Stimulated activated CD4-positive, alpha-beta T cell treated with anti-CD3 and anti-CD28 coated beads, Interleukin-1b, Interleukin-23, amount 100 ng/mL, for 4 hours (primary cell): Measurements from ENCODE around the gene C1QL2.

Experiments
- DNase-seq, 2 donors: peaks; one replicate each; pipeline ENCODE4 v3.0.0-alpha.2; 2020; ENCODE audit warnings: low read depth in 2 of 2

The C1QL2 gene

DNA sequence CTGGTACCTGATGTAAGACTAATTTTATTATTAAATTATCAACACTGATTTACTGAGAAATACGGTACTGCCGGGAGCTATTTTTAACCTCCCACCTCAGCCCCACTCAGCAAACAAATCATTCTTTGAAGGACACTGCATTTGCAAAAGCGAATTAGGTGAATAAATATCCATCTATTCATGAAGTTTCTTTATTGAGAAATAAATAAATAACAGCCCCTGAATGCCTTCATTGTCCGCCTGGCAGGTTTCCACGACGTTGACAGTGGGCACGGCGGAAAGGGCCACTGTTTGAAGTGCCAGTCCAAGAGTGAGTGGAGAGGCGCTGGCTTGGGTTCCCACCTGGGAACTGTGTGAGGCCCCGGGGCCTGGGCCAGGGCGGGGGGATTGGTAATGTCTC is 15.7 kb downstream of the C1QL2 start:
- no peak for DNase-seq

DNA sequence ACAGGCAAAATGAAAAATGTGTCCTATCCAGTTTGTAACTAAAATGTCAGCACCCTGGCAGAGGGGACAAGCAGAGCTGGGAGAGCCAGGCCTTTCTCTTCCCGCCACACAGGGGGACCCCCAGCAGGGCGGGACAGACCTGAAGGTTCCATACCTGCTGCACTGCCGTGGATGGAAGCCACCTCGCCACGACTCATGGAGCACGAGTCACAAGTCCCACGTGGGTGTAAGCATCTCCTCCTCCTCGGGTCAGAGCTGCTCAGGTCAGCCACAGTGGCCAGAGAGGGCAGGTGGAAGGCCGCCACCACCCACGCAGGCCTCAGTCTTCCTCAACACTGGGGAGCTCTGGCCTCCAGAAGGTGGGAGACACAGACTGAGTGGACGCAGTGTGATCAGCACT is 21.0 kb downstream of the C1QL2 start:
- no peak for DNase-seq

- no peak for DNase-seq
Measured at GRCh38 chr2:119136872-119137271, 21.7 kb downstream of the C1QL2 start.

- no peak for DNase-seq
Measured at GRCh38 chr2:119136093-119136492, 22.5 kb downstream of the C1QL2 start.

- no peak for DNase-seq
Measured at GRCh38 chr2:119134775-119135174, 23.8 kb downstream of the C1QL2 start.

DNA sequence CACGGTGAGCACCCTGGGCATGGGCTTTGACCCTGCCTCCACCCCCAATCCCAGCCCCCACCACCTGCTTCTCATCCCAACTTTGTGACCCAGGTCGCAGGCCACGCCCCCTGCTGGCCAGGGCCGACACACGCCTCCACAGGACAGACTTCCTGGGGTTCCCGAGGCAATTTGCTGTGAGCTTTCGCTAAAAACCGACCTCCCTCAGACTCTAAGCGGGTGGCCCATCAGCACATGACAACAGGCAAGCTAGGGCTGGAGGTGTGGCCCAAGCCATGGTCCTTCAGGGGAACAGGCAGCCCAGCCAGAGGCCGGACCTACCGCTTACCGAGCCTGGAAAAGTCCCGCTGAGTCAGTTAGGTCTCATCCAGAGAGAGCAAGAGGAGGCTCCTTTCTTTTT is 31.9 kb downstream of the C1QL2 start:
- peak; percentile 8 to 22 for DNase-seq

- no peak for DNase-seq
Measured at GRCh38 chr2:119123389-119123788, 35.2 kb downstream of the C1QL2 start.

GRCh38 chr2:119122663-119123062 is 35.9 kb downstream of the C1QL2 start:
- no peak for DNase-seq

- DNase-seq, result no peak
Measured at GRCh38 chr2:119119999-119120756, 38.4 kb downstream of the C1QL2 start.

DNA sequence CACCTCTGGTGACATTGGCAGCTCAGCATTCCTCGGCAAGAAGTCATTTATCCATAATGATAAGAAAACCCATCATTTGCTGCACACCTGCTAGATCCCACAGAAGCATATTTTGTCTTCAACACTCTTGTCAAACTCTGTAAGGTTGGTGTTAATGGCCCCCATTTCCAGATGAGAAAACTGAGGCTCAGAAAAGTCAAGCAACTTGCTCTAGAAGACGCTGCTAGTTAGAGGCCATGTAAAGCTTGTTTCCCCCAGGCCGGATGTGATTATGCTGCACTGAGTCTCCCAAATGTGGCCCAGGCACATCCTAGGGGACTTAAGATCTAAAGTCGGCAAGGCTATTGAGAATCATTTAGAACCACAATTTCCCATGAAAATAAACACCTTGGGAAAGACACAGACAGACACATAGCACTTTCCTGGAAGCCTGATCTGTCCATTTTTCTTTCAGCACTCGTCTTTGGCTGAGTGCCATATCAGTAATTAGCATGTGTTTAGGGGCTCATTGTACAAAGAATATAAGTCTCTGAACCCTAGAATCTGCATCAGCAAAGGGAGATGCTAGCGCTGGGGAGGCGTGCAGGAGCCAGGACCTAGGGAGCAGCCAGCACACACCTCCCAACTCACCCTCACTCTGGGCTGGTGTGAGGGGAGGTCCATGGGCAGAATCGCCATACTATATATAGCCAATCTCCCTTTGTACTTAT is 39.3 kb downstream of the C1QL2 start:
- DNase-seq, result no peak

DNA sequence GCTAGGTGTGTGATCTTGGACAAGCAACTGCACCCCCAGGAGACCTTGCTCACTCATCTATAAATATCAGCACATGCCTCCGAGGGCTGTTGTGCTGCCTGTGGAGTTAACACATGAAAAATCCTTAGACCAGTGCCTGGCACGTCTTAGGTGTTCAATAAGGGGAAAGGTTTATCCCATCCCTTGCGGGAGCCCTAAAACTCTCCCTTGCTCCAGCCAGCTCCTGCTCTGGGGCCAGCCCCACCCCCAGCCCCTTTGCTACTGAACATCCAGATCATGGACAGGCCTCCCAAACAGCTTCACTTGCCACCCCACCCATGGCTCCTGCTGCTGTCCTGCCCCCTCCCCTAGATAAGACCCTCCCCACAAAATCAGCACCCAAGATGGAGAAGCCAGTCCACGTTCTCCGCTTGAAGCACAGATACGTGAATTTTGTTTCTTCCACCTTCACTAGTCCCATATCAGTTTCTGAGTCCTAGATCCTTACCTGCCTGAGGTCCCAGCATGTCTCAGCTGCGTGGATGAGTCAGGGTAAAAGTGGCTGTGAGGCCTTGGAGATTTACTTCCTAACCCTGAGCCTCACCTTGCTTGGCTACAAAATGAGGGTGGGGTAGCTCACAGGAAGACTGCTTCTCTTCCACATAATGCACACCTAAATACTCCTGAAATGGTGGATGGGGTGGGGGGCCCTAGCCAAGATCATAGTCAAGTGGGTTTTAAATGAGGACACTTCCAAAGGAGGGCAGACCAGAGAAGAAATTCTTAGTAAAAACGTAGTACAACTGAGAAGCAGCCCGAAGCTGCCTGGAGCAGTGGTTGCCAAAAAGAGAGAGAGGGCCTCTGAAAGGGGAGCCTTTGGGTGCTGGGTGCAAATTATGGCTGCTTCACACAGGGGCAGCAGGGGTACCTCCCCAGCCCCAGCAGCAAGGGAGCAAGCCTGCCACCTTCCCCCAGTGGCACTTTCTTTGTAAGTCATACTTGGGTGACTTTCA is 40.4 kb downstream of the C1QL2 start:
- DNase-seq, result no peak

GRCh38 chr2:119117408-119117807 is 41.1 kb downstream of the C1QL2 start:
- DNase-seq, result no peak

DNA sequence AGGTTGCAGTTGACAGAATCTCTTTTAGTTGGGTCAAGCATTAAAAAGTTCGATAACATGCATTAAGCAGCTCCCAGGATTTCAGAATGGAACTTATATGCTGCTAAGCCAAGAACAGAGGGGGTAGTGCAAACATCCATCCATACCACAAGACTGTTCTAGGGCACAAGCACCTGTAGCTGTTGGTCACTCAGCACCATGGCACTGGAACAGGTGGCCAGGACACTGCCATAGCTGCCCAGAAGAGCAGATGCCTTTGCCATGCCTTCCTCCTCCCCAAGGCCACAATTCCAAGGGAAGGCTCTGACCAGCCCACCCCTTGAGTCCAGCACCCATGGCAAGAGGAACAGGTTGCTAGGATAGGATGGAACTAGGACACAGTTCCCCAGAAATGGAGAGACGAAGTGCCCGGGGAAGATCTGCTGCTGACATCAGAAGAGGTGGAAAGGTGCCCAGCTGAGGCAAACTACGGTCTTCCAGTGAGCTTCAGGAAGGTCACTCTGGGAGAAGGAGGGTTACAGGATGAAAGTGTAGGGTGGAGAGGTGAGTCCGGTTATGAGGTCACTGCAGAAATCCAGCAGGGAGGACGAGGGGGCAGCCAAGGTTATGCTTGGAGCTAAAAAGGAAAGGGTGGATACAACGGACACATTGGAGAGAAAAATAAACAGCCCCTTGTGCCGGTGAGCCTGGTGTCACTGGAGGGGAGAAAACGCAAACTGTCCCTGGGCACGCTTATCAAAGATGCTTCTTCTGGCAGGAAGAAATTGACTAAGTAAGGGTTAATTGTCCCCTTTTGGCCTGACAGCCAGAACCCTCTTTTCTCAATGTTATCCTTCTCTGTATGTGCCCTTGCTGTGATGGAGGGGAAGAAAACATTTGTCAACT is 41.9 kb downstream of the C1QL2 start:
- no peak for DNase-seq

DNA sequence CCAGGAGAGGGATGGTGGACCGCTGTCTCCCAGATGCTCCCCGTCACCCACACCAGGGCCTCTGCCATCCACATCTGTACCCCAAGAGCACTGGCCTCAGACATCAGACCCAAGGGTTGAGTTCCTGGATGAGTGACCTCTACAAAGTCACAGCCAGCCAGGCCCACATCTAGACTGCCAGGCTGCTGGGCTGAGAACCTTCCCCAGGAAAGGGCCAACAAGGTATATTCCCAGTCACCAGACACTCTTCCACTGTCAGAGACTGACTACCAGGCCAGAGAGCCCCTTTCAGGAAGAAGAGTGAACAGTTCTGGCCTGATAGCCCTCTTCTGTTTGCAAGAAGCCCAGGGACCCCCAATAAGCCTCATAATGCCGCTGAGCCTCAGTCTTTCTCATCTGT is 44.3 kb downstream of the C1QL2 start:
- no peak for DNase-seq

- DNase-seq, result no peak
Measured at GRCh38 chr2:119113489-119113770, 45.1 kb downstream of the C1QL2 start.

DNA sequence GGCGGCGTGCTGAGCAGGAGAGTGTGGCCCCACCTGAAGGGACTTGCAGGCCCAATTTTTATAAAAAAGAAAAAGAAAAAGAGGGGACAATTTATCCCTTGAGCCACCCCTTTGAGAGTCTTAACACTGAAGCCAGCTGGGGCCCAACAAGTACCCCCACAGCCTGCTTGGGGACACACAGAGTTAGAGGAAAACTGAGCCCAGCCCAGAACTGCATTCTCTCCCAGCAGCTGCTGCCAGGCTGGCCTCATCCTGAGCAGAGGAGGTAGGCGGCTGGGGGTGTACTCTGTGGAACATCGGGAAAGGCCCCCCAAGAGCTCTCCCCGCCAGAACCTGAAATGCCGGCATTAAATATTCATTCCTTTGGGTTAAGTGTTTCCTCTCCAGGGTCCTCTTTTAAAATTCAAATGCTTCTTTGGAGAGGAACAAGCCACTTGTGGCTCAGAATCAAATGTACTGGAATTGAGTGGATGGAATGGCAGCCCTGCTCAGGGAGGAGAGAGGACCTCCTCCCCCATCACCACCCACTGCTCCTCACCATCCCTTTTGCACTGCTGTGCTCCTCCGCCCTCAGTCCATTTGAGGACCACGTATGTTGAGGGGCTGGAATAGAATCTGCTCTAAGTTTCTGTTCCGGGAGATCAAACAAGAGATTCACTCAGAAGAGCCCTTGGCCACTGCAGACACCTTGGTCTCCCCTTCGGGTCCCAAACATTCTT is 45.6 kb downstream of the C1QL2 start:
- no peak for DNase-seq

- no peak for DNase-seq
Measured at GRCh38 chr2:119112230-119112629, 46.3 kb downstream of the C1QL2 start.

GRCh38 chr2:119111115-119111975 is 47.2 kb downstream of the C1QL2 start:
- DNase-seq, result no peak

DNA sequence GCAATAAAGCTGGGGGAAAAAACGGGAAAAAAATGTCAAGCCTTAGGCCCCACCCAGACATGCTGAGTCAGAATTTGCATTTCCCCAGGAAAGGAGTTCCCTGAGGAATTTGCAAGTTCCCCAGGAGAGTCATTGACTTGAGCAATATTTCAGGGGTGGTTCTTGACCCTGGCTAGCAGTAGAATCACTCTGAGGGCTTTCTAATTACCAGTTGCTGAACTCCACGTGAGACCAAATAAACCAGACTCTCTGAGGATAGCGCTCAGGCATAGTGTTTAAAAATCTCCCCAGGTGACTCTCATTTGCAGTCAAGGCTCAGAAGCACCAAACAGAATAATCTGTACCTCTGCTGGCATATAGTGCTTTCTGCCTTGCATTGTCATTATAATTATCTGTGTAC is 48.7 kb downstream of the C1QL2 start:
- DNase-seq, result no peak

DNA sequence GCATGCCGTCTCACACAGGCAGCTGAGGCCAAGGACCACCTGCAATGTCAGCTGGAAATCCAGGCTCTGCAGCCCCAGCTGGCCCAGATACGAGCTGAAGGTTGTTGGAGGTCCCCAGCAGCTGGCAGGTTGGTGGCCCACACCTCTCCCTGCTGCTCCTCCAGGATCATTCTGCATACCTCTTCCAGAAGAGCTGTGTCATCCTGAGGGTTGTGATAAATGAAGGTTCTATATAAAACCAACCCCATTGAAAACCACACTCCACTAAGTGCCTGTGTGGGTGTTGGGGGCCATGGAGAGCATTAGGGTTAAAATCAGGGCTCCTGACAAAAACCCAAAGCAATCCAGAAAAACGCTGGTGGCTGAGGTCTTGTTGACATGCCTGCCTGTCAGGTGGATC is 50.4 kb downstream of the C1QL2 start:
- no peak for DNase-seq
